Activated CD4-positive, alpha-beta T cell treated with anti-CD3 and anti-CD28 coated beads for 4 hours (primary cell): Measurements from ENCODE around the gene ZNF341.
"Not testable (repeated sequence)": the region's sequence is repeated elsewhere in the genome, so short reads cannot be mapped to it uniquely, and the experiment has no call there.

Experiments
- DNase-seq, 2 donors: peaks; one replicate each; pipeline ENCODE4 v3.0.0-alpha.2; 2020

ZNF341 gene

GRCh38 chr20:33732166-33732970 lies 572 bp downstream of the ZNF341 start:
- DNase-seq: peak; percentile 80 to 83

- DNase-seq: no peak
Observed at GRCh38 chr20:33733654-33734576, 2.1 kb downstream of the ZNF341 start.

- no peak for DNase-seq
Observed at GRCh38 chr20:33736962-33737361, 5.2 kb downstream of the ZNF341 start.

- DNase-seq: no peak
Observed at GRCh38 chr20:33739493-33739892, 7.7 kb downstream of the ZNF341 start.

- no peak for DNase-seq
Observed at GRCh38 chr20:33740189-33740588, 8.4 kb downstream of the ZNF341 start.

- DNase-seq: no peak
Observed at GRCh38 chr20:33744181-33744580, 12.4 kb downstream of the ZNF341 start.

- DNase-seq: no peak
Observed at GRCh38 chr20:33744773-33745385, 13.1 kb downstream of the ZNF341 start.

- DNase-seq: no peak
Observed at GRCh38 chr20:33746325-33746998, 14.7 kb downstream of the ZNF341 start.

GRCh38 chr20:33751775-33752174 lies 20.0 kb downstream of the ZNF341 start:
- DNase-seq: no peak

- no peak for DNase-seq
Observed at GRCh38 chr20:33753143-33753542, 21.3 kb downstream of the ZNF341 start.

GRCh38 chr20:33753763-33754162 lies 22.0 kb downstream of the ZNF341 start:
- DNase-seq: no peak

- not testable (repeated sequence) for DNase-seq
Observed at GRCh38 chr20:33755936-33756490, 24.2 kb downstream of the ZNF341 start.

GRCh38 chr20:33757046-33757445 lies 25.2 kb downstream of the ZNF341 start:
- no peak for DNase-seq

- no peak for DNase-seq
Observed at GRCh38 chr20:33757458-33757857, 25.7 kb downstream of the ZNF341 start.

- DNase-seq: no peak
Observed at GRCh38 chr20:33761698-33762250, 30.0 kb downstream of the ZNF341 start.

GRCh38 chr20:33765099-33765498 lies 33.3 kb downstream of the ZNF341 start:
- DNase-seq: no peak

- no peak for DNase-seq
Observed at GRCh38 chr20:33765592-33765991, 33.8 kb downstream of the ZNF341 start.

GRCh38 chr20:33766686-33767085 lies 34.9 kb downstream of the ZNF341 start:
- no peak for DNase-seq

GRCh38 chr20:33767777-33768138 lies 36.0 kb downstream of the ZNF341 start:
- no peak for DNase-seq

- no peak for DNase-seq
Observed at GRCh38 chr20:33769043-33769442, 37.2 kb downstream of the ZNF341 start.

- DNase-seq: no peak
Observed at GRCh38 chr20:33770005-33770404, 38.2 kb downstream of the ZNF341 start.

GRCh38 chr20:33771938-33772337 lies 40.1 kb downstream of the ZNF341 start:
- DNase-seq: no peak
